HCT116 (cell line): ENCODE data around the gene SDR42E2. TPM values are rescaled to one million over a fixed set of nuclear protein-coding genes. Genes with fewer than 3 reads are reported as not detected.

Source experiments
- ATAC-seq: fragments of 200-7000 bp; cut with Tn5 transposase; 2 replicates; pipeline ENCODE4 v1.9.1; 2020; ENCODE audit warnings: mild to moderate bottlenecking, moderate library complexity
- BruUV-seq: library from RNA; stranded (reverse); fragments of 400-500 nt; replicated peaks from 2 replicates; lab custom pipeline; 2021; lab: Mats Ljungman, UMichigan
- CTCF ChIA-PET: fragments of 300-600 bp; sonication (Branson Sonifier 250); formaldehyde crosslinking; loops from one replicate; lab custom pipeline; 2021; ENCODE audit warnings: antibody characterized with exemption; lab: Charles Lee
- POLR2A ChIA-PET: fragments of 300-600, 350-600 bp; sonication (Branson Sonifier 250); formaldehyde crosslinking; loops from one replicate; lab custom pipeline; 2021; ENCODE audit warnings: antibody characterized with exemption; lab: Charles Lee
- RAD21 ChIA-PET, 2 experiments: fragments of 300-600 bp; sonication (Branson Sonifier 250); formaldehyde crosslinking; loops; one replicate each; lab custom pipeline; 2023; ENCODE audit warnings: low total read pairs in 2 of 2; ENCODE audit not compliant: uncharacterized antibody in 2 of 2, unreplicated experiment in 2 of 2, low non-redundant PET in 1 of 2; lab: Charles Lee
- DNase-seq: peaks from one replicate; pipeline ENCODE4 v3.0.0-alpha.2; 2010; ENCODE audit warnings: low read depth, low spot score
- H2AFZ ChIP-seq: fragments of 200-600 bp; shearing (Covaris generic), sonication (generic); 2 replicates; pipeline ENCODE4 v1.6.1; 2017; ENCODE audit warnings: low read depth, mixed run types, mixed read lengths, antibody characterized with exemption, low read length; ENCODE audit not compliant: poor library complexity, severe bottlenecking
- H3K27ac ChIP-seq: 2 replicates; pipeline ENCODE4 v1.5.1; 2012; ENCODE audit warnings: low read depth, low read length
- H3K27me3 ChIP-seq: fragments of 200-600 bp; sonication (generic); 2 replicates; pipeline ENCODE4 v1.6.1; 2016; ENCODE audit warnings: mixed run types, low read length, mixed read lengths; ENCODE audit not compliant: insufficient read depth
- H3K36me3 ChIP-seq, 2 experiments: fragments of 200-500 bp in 1 of 2; fragments of 200-600 bp in 1 of 2; sonication (Bioruptor generic) in 1 of 2; sonication (generic) in 1 of 2; 2 replicates each; pipeline versions ENCODE4 v1.5.1 to v1.6.1; 2014 to 2016; ENCODE audit warnings: low read length in 2 of 2, inconsistent platforms in 1 of 2, mixed read lengths in 1 of 2, mixed run types in 1 of 2; ENCODE audit not compliant: insufficient read depth in 2 of 2, control insufficient read depth in 1 of 2
- H3K4me1 ChIP-seq, 2 experiments: fragments of 200-600 bp in 1 of 2; sonication (generic) in 1 of 2; 2 replicates each; pipeline versions ENCODE4 v1.5.1 to v1.6.1; 2012 to 2017; ENCODE audit warnings: low read length in 2 of 2, inconsistent platforms in 1 of 2, mild to moderate bottlenecking in 1 of 2, mixed read lengths in 1 of 2, mixed run types in 1 of 2, moderate library complexity in 1 of 2; ENCODE audit not compliant: insufficient read depth in 2 of 2, control insufficient read depth in 1 of 2
- H3K4me2 ChIP-seq: fragments of 200-600 bp; sonication (generic); 2 replicates; pipeline ENCODE4 v1.6.1; 2017; ENCODE audit warnings: mixed run types, low read length, mixed read lengths
- H3K4me3 ChIP-seq, 2 experiments: fragments of 200-600 bp in 1 of 2; sonication (generic) in 1 of 2; replicated peaks in 1 of 2; 2 replicates each; pipeline ENCODE4 v1.5.1; 2011 to 2016; ENCODE audit warnings: low read length in 2 of 2, control low read depth in 1 of 2, low read depth in 1 of 2, mild to moderate bottlenecking in 1 of 2, mixed read lengths in 1 of 2, mixed run types in 1 of 2
- H3K79me2 ChIP-seq: fragments of 200-600 bp; sonication (generic); 2 replicates; pipeline ENCODE4 v1.6.1; 2017; ENCODE audit warnings: mild to moderate bottlenecking, mixed run types, low read length, moderate library complexity, mixed read lengths; ENCODE audit not compliant: insufficient read depth
- H3K9ac ChIP-seq: fragments of 200-600 bp; sonication (generic); 2 replicates; pipeline ENCODE4 v1.6.1; 2016; ENCODE audit warnings: low read length, mixed read lengths
- H3K9me2 ChIP-seq: fragments of 200-600 bp; sonication (generic), shearing (Covaris generic); 2 replicates; pipeline ENCODE4 v1.6.1; 2017; ENCODE audit warnings: mixed run types, mild to moderate bottlenecking, moderate library complexity; ENCODE audit not compliant: insufficient read depth
- H3K9me3 ChIP-seq, 2 experiments: fragments of 200-500 bp in 1 of 2; fragments of 200-600 bp in 1 of 2; sonication (Bioruptor generic) in 1 of 2; sonication (generic) in 1 of 2; 2 replicates each; pipeline ENCODE4 v1.6.1; 2014 to 2017; ENCODE audit warnings: low read length in 2 of 2, mixed read lengths in 2 of 2, inconsistent platforms in 1 of 2, low read depth in 1 of 2, mild to moderate bottlenecking in 1 of 2, mixed run types in 1 of 2, moderate library complexity in 1 of 2; ENCODE audit not compliant: control insufficient read depth in 1 of 2, insufficient read depth in 1 of 2
- H4K20me1 ChIP-seq: fragments of 200-600 bp; sonication (generic), shearing (Covaris generic); 2 replicates; pipeline ENCODE4 v1.6.1; 2017; ENCODE audit warnings: mixed run types, mild to moderate bottlenecking, moderate library complexity; ENCODE audit not compliant: insufficient read depth
- ATF3 ChIP-seq: IDR thresholded peaks from 2 replicates; pipeline ENCODE4 v1.6.1; 2012
- CBX3 ChIP-seq: IDR thresholded peaks from 2 replicates; pipeline ENCODE4 v1.6.1; 2012; ENCODE audit warnings: low read depth
- CEBPB ChIP-seq: IDR thresholded peaks from 2 replicates; pipeline ENCODE4 v1.6.1; 2012; ENCODE audit warnings: low read depth
- CTCF ChIP-seq, 3 experiments: fragments of 200-600 bp in 1 of 3; sonication (generic) in 1 of 3; IDR thresholded peaks in 2 of 3; conservative IDR thresholded peaks in 1 of 3; 2 replicates each; pipeline ENCODE4 v1.5.1; 2012 to 2017; ENCODE audit warnings: low read depth in 2 of 3, low read length in 2 of 3, antibody characterized with exemption in 1 of 3, borderline replicate concordance in 1 of 3, control low read depth in 1 of 3, mild to moderate bottlenecking in 1 of 3, mixed read lengths in 1 of 3, mixed run types in 1 of 3, moderate library complexity in 1 of 3; ENCODE audit not compliant: insufficient read depth in 1 of 3
- EGR1 ChIP-seq: IDR thresholded peaks from 2 replicates; pipeline ENCODE4 v1.6.1; 2012; ENCODE audit warnings: low read depth
- ELF1 ChIP-seq: IDR thresholded peaks from 2 replicates; pipeline ENCODE4 v1.6.1; 2012; ENCODE audit warnings: low read depth, borderline replicate concordance
- EZH2 ChIP-seq: fragments of 200-600 bp; sonication (generic); IDR thresholded peaks from 2 replicates; pipeline ENCODE4 v1.6.1; 2017; ENCODE audit warnings: antibody characterized with exemption, mixed run types
- EZH2phosphoT487 ChIP-seq: fragments of 200-600 bp; IDR thresholded peaks from 2 replicates; pipeline ENCODE4 v1.6.1; 2018; ENCODE audit warnings: antibody characterized with exemption, borderline replicate concordance
- JUND ChIP-seq: IDR thresholded peaks from 2 replicates; pipeline ENCODE4 v1.6.1; 2012
- MAX ChIP-seq: IDR thresholded peaks from 2 replicates; pipeline ENCODE4 v1.6.1; 2012
- POLR2A ChIP-seq: IDR thresholded peaks from 2 replicates; pipeline ENCODE4 v1.7.0; 2011; ENCODE audit warnings: borderline replicate concordance; ENCODE audit not compliant: insufficient read depth, insufficient read length; ENCODE audit errors: extremely low read depth
- POLR2AphosphoS5 ChIP-seq: IDR thresholded peaks from 2 replicates; pipeline ENCODE4 v1.6.1; 2011; ENCODE audit warnings: mild to moderate bottlenecking, low read depth, low read length, moderate library complexity
- RAD21 ChIP-seq: IDR thresholded peaks from 2 replicates; pipeline ENCODE4 v1.6.1; 2012; ENCODE audit warnings: low read depth, mild to moderate bottlenecking
- REST ChIP-seq: IDR thresholded peaks from 2 replicates; pipeline ENCODE4 v1.6.1; 2012; ENCODE audit warnings: low read depth
- SRF ChIP-seq: IDR thresholded peaks from 2 replicates; pipeline ENCODE4 v1.6.1; 2012; ENCODE audit warnings: low read depth
- TCF7L2 ChIP-seq: IDR thresholded peaks from 2 replicates; pipeline ENCODE4 v1.7.0; 2011; ENCODE audit warnings: borderline replicate concordance, inconsistent platforms; ENCODE audit not compliant: insufficient read depth, insufficient read length; ENCODE audit errors: extremely low read depth
- YY1 ChIP-seq: IDR thresholded peaks from 2 replicates; pipeline ENCODE4 v1.6.1; 2011; ENCODE audit warnings: low read length, low read depth, moderate library complexity, mild to moderate bottlenecking; ENCODE audit not compliant: insufficient replicate concordance; ENCODE audit errors: extremely low read depth
- ZBTB33 ChIP-seq: IDR thresholded peaks from 2 replicates; pipeline ENCODE4 v1.6.1; 2011; ENCODE audit warnings: mild to moderate bottlenecking, low read length, moderate library complexity; ENCODE audit not compliant: insufficient replicate concordance; ENCODE audit errors: extremely low read depth
- ZFX ChIP-seq: fragments of 450-650 bp; IDR thresholded peaks from 2 replicates; pipeline ENCODE4 v1.6.1; 2017
- ZNF274 ChIP-seq: fragments of 200-500 bp; sonication (Bioruptor generic); IDR thresholded peaks from 2 replicates; pipeline ENCODE4 v1.6.1; 2014; ENCODE audit warnings: mild to moderate bottlenecking, low read depth, low read length, inconsistent platforms
- intact Hi-C: fragments of 100-400 bp; cut with micrococcal nuclease; formaldehyde crosslinking; loops from 2 replicates; pipeline ENCODE4 v1.10.0; 2022
- total RNA-seq: library from RNA; stranded (reverse); gene quantifications from one replicate; pipeline ENCODE4 v1.2.1, GENCODE V29; 2021; ENCODE audit not compliant: unreplicated experiment

SDR42E2 gene
- total RNA-seq, 1 experiment from 2014 or later = 0.27 TPM

GRCh38 chr16:22214402-22214801 lies 52.1 kb downstream of the SDR42E2 start:
- no peaks in the 10 kb centered on the region for H4K20me1 ChIP-seq
- ATAC-seq (no peak), DNase-seq (no peak)
- no peak overlapping the region for H3K27ac ChIP-seq
- ChIA-PET POLR2A (no interaction called here), RAD21 (no interaction called here), CTCF (no interaction called here)
- no peaks in the 10 kb centered on the region for H3K27me3 ChIP-seq
- H3K4me3 ChIP-seq = no peak overlapping the region
- no peak overlapping the region for H3K4me2 ChIP-seq
- no peak overlapping the region for H2AFZ ChIP-seq
- H3K36me3 ChIP-seq = peaks cover 0 to 7% of the 10 kb centered on the region in 2 experiments; a peak in 1 of 4 replicates
- H3K79me2 ChIP-seq = peaks cover 62% of the 10 kb centered on the region
- intact Hi-C loops = no loop called here
- peaks cover 0 to 6% of the 10 kb centered on the region in 2 experiments; a peak in 2 of 4 replicates for H3K4me1 ChIP-seq
- no peaks in the 10 kb centered on the region for H3K9me2 ChIP-seq
- no TSS peak for BruUV-seq
- H3K9me3 ChIP-seq = no peaks in the 10 kb centered on the region; a peak in 1 of 4 replicates
- TF ChIP-seq SRF = no peak
- TF ChIP-seq ZNF274 = no peak
- no peak for TF ChIP-seq ZFX
- TF ChIP-seq TCF7L2 = no peak
- TF ChIP-seq CTCF (IDR thresholded peaks at IDR 0.05 in 2 of 3, conservative IDR thresholded peaks at IDR 0.05 in 1 of 3; ENCODE audit: borderline replicate concordance in 1 of 3, insufficient read depth in 1 of 3, low read depth in 2 of 3, low read length in 2 of 3) = no peak
- TF ChIP-seq RAD21 = no peak
- no peak for TF ChIP-seq ELF1
- no peak for TF ChIP-seq EZH2
- no peak for TF ChIP-seq JUND
- TF ChIP-seq CBX3 = no peak
- TF ChIP-seq EZH2phosphoT487 = no peak
- TF ChIP-seq REST = no peak
- no peak for TF ChIP-seq CEBPB
- no peak for TF ChIP-seq ATF3
- no peak for TF ChIP-seq POLR2AphosphoS5
- TF ChIP-seq YY1 = no peak
- TF ChIP-seq EGR1 = no peak
- no peak for TF ChIP-seq MAX
- no peak for TF ChIP-seq ZBTB33
- TF ChIP-seq POLR2A = no peak
- H3K9ac ChIP-seq = no peak overlapping the region
